Measurements from ENCODE around the gene KLF6.

- TF ChIP-seq, protein P1, sequence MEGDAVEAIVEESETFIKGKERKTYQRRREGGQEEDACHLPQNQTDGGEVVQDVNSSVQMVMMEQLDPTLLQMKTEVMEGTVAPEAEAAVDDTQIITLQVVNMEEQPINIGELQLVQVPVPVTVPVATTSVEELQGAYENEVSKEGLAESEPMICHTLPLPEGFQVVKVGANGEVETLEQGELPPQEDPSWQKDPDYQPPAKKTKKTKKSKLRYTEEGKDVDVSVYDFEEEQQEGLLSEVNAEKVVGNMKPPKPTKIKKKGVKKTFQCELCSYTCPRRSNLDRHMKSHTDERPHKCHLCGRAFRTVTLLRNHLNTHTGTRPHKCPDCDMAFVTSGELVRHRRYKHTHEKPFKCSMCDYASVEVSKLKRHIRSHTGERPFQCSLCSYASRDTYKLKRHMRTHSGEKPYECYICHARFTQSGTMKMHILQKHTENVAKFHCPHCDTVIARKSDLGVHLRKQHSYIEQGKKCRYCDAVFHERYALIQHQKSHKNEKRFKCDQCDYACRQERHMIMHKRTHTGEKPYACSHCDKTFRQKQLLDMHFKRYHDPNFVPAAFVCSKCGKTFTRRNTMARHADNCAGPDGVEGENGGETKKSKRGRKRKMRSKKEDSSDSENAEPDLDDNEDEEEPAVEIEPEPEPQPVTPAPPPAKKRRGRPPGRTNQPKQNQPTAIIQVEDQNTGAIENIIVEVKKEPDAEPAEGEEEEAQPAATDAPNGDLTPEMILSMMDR (IDR thresholded peaks at IDR 0.05), result no peak
- no peak for TF ChIP-seq POLR2A (IDR thresholded peaks at IDR 0.05)
Measured at GRCh38 chr10:3774018-3774813, 10.8 kb downstream of the KLF6 start.

Data from Peyer's patch (tissue), 4 donors.